ENCODE measurements around the gene ADAMTS9. TPM values are rescaled to one million over a fixed set of nuclear protein-coding genes. Genes with fewer than 3 reads are reported as not detected.

Gene ADAMTS9
- total and polyA plus RNA-seq, 10 of the 15 experiments (the other 5 are each of a cell fraction or from before 2014, with no cell fraction given) = 0.08 TPM; not detected in 9

DNA sequence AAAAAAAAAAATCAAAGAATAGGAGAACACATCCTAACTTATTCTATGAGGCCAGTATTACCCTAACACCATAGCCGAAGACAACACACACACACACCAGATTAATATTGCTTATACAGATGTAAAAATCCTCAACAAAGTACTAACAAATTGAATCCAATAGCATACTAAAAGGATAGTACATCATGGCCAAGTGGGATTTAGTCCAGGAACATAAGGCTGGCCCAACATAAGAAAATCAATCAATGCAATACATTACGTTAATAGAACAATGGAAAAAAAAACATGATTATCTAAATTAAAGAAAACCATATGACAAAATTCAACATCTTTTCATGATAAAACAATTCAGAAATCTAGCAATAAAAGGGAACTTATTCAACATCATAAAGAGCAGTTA lies 79.1 kb downstream of the ADAMTS9 start:
- Histone ChIP-seq H3K9me3 (replicated peaks; ENCODE audit: control insufficient read depth, insufficient read depth, low read length) (no peaks in the 10 kb centered on the region), H3K9ac (ENCODE audit: control insufficient read depth, insufficient read depth, low read length) (no peak overlapping the region), H3K36me3 (ENCODE audit: control insufficient read depth in 2 of 2, insufficient read depth in 2 of 2, low read length in 1 of 2) (no peaks in the 10 kb centered on the region), H4K20me1 (ENCODE audit: control insufficient read depth, insufficient read depth) (no peaks in the 10 kb centered on the region), H2AFZ (ENCODE audit: control insufficient read depth, low read depth, low read length) (no peak overlapping the region), H3K4me2 (ENCODE audit: control insufficient read depth, insufficient read depth) (no peak overlapping the region), H3K4me3 (no peak overlapping the region), H3K79me2 (ENCODE audit: control insufficient read depth, insufficient read depth, low read length) (no peaks in the 10 kb centered on the region), H3K27me3 (replicated peaks in 1 of 2; ENCODE audit: control insufficient read depth in 2 of 2, insufficient read depth in 2 of 2, low read length in 1 of 2) (no peaks in the 10 kb centered on the region), H3K27ac (ENCODE audit: control insufficient read depth, insufficient read depth) (no peak overlapping the region), H3K4me1 (ENCODE audit: control insufficient read depth, insufficient read depth, low read length) (no peaks in the 10 kb centered on the region)
- no TSS peak for BruUV-seq (replicated peaks)
- intact Hi-C loops (cut with micrococcal nuclease; ENCODE audit: unreplicated experiment) = no loop called here
- 67% methylated on average over 2 of the region's 2 CpGs for WGBS (ENCODE audit: insufficient coverage, insufficient replicate concordance, low lambda C conversion rate, missing lambda C conversion rate)
- ATAC-seq = no peak
- ChIA-PET RAD21 (ENCODE audit: unreplicated experiment) (no interaction called here), CTCF (no interaction called here), POLR2A (no interaction called here), SMC1A (ENCODE audit: uncharacterized antibody, unreplicated experiment) (no interaction called here)
- in situ Hi-C loops (cut with MboI) = no loop called here
- no peak for DNase-seq (ENCODE audit: low read depth, low spot score)
- no peak for FAIRE-seq
- TF ChIP-seq STAT1 (conservative IDR thresholded peaks at IDR 0.05) (no peak), SMAD1 (IDR thresholded peaks at IDR 0.05; ENCODE audit: low read depth, partially characterized antibody) (no peak), RELA (IDR thresholded peaks at IDR 0.05; ENCODE audit: borderline replicate concordance, partially characterized antibody) (no peak), MXI1 (IDR thresholded peaks at IDR 0.05; ENCODE audit: low read depth, low read length) (no peak)
- TF ChIP-seq, protein P1, sequence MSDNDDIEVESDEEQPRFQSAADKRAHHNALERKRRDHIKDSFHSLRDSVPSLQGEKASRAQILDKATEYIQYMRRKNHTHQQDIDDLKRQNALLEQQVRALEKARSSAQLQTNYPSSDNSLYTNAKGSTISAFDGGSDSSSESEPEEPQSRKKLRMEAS (IDR thresholded peaks at IDR 0.05; ENCODE audit: low read depth, low read length) = no peak
- TF ChIP-seq, protein P2, sequence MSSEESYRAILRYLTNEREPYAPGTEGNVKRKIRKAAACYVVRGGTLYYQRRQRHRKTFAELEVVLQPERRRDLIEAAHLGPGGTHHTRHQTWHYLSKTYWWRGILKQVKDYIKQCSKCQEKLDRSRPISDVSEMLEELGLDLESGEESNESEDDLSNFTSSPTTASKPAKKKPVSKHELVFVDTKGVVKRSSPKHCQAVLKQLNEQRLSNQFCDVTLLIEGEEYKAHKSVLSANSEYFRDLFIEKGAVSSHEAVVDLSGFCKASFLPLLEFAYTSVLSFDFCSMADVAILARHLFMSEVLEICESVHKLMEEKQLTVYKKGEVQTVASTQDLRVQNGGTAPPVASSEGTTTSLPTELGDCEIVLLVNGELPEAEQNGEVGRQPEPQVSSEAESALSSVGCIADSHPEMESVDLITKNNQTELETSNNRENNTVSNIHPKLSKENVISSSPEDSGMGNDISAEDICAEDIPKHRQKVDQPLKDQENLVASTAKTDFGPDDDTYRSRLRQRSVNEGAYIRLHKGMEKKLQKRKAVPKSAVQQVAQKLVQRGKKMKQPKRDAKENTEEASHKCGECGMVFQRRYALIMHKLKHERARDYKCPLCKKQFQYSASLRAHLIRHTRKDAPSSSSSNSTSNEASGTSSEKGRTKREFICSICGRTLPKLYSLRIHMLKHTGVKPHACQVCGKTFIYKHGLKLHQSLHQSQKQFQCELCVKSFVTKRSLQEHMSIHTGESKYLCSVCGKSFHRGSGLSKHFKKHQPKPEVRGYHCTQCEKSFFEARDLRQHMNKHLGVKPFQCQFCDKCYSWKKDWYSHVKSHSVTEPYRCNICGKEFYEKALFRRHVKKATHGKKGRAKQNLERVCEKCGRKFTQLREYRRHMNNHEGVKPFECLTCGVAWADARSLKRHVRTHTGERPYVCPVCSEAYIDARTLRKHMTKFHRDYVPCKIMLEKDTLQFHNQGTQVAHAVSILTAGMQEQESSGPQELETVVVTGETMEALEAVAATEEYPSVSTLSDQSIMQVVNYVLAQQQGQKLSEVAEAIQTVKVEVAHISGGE (CRISPR knock-in tag; IDR thresholded peaks at IDR 0.05) = no peak
- TF ChIP-seq, protein P3, sequence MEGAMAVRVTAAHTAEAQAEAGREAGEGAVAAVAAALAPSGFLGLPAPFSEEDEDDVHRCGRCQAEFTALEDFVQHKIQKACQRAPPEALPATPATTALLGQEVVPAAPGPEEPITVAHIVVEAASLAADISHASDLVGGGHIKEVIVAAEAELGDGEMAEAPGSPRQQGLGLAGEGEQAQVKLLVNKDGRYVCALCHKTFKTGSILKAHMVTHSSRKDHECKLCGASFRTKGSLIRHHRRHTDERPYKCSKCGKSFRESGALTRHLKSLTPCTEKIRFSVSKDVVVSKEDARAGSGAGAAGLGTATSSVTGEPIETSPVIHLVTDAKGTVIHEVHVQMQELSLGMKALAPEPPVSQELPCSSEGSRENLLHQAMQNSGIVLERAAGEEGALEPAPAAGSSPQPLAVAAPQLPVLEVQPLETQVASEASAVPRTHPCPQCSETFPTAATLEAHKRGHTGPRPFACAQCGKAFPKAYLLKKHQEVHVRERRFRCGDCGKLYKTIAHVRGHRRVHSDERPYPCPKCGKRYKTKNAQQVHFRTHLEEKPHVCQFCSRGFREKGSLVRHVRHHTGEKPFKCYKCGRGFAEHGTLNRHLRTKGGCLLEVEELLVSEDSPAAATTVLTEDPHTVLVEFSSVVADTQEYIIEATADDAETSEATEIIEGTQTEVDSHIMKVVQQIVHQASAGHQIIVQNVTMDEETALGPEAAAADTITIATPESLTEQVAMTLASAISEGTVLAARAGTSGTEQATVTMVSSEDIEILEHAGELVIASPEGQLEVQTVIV (IDR thresholded peaks at IDR 0.05; ENCODE audit: borderline replicate concordance, partially characterized antibody) = no peak
